NOMO-1 treated with DMSO at 0.1 percent for 48 hours (cell line): ENCODE measurements around the gene ST6GALNAC4.
"Not testable (repeated sequence)": the region's sequence is repeated elsewhere in the genome, so short reads cannot be mapped to it uniquely, and the experiment has no call there.

ENCODE experiments used
- DNase-seq: peaks from one replicate; lab custom pipeline; 2025; ENCODE audit not compliant: unreplicated experiment; lab: John Stamatoyannopoulos, UW

The ST6GALNAC4 gene

GRCh38 chr9:127895811-127896210 lies 21.0 kb downstream of the ST6GALNAC4 start:
- DNase-seq, result no peak

- no peak for DNase-seq
Observed at GRCh38 chr9:127893392-127893791, 23.4 kb downstream of the ST6GALNAC4 start.

- DNase-seq, result no peak
Observed at GRCh38 chr9:127892831-127893230, 24.0 kb downstream of the ST6GALNAC4 start.

- no peak for DNase-seq
Observed at GRCh38 chr9:127890053-127890452, 26.8 kb downstream of the ST6GALNAC4 start.

- DNase-seq, result no peak
Observed at GRCh38 chr9:127887792-127888191, 29.0 kb downstream of the ST6GALNAC4 start.

GRCh38 chr9:127886401-127886972 lies 30.4 kb downstream of the ST6GALNAC4 start:
- DNase-seq, result no peak

- DNase-seq, result no peak
Observed at GRCh38 chr9:127885508-127886281, 31.1 kb downstream of the ST6GALNAC4 start.

GRCh38 chr9:127884976-127885490 lies 31.8 kb downstream of the ST6GALNAC4 start:
- no peak for DNase-seq

- DNase-seq, result no peak
Observed at GRCh38 chr9:127884427-127884911, 32.4 kb downstream of the ST6GALNAC4 start.

- no peak for DNase-seq
Observed at GRCh38 chr9:127883959-127884358, 32.9 kb downstream of the ST6GALNAC4 start.

GRCh38 chr9:127881715-127882114 lies 35.1 kb downstream of the ST6GALNAC4 start:
- DNase-seq, result not testable (repeated sequence)

GRCh38 chr9:127880143-127880542 lies 36.7 kb downstream of the ST6GALNAC4 start:
- no peak for DNase-seq

GRCh38 chr9:127878652-127879390 lies 38.0 kb downstream of the ST6GALNAC4 start:
- no peak for DNase-seq

GRCh38 chr9:127878001-127878651 lies 38.7 kb downstream of the ST6GALNAC4 start:
- no peak for DNase-seq

GRCh38 chr9:127877566-127877998 lies 39.3 kb downstream of the ST6GALNAC4 start, which contains the start of gene AK1:
Gene AK1 (minus strand): TSS chr9:127877675. CDS start chr9:127874617, 3,058 bp downstream.
- no peak for DNase-seq

GRCh38 chr9:127876764-127877562 lies 39.9 kb downstream of the ST6GALNAC4 start:
- no peak for DNase-seq

GRCh38 chr9:127876026-127876763 lies 40.6 kb downstream of the ST6GALNAC4 start:
- no peak for DNase-seq

GRCh38 chr9:127875306-127875966 lies 41.4 kb downstream of the ST6GALNAC4 start:
- DNase-seq, result no peak
